Small intestine (tissue), 7 donors: ENCODE results near the gene FBN3. TPM values are rescaled to one million over a fixed set of nuclear protein-coding genes. Genes with fewer than 3 reads are reported as not detected.

Experiments
- DNase-seq, 2 donors: peaks; one replicate each; pipeline versions ENCODE4 v3.0.0 to v3.0.0-alpha.2; 2013
- FAIRE-seq: peaks from 2 replicates; lab custom pipeline; 2012; peaks lifted over from hg19 to GRCh38; lab: Jason Lieb, UNC
- H3K27ac ChIP-seq, 3 donors: one replicate each; pipeline ENCODE4 v1.5.1; 2013; ENCODE audit warnings: low read length in 2 of 3, mild to moderate bottlenecking in 2 of 3, control low read depth in 1 of 3, inconsistent platforms in 1 of 3, low read depth in 1 of 3, moderate library complexity in 1 of 3
- H3K27me3 ChIP-seq, 3 donors: one replicate each; pipeline ENCODE4 v1.6.1; 2013; ENCODE audit warnings: low read length in 3 of 3, inconsistent platforms in 1 of 3; ENCODE audit not compliant: control insufficient read depth in 3 of 3, insufficient read depth in 3 of 3
- H3K36me3 ChIP-seq, 3 donors: one replicate each; pipeline ENCODE4 v1.6.1; 2013; ENCODE audit warnings: low read length in 3 of 3, inconsistent platforms in 1 of 3, low read depth in 1 of 3, mild to moderate bottlenecking in 1 of 3, moderate library complexity in 1 of 3; ENCODE audit not compliant: control insufficient read depth in 3 of 3, insufficient read depth in 2 of 3
- H3K4me1 ChIP-seq, 3 donors: one replicate each; pipeline ENCODE4 v1.6.1; 2013; ENCODE audit warnings: low read length in 2 of 3, inconsistent platforms in 1 of 3, low read depth in 1 of 3, mild to moderate bottlenecking in 1 of 3, moderate library complexity in 1 of 3; ENCODE audit not compliant: control insufficient read depth in 3 of 3, insufficient read depth in 2 of 3
- H3K4me3 ChIP-seq, 3 donors: one replicate each; pipeline ENCODE4 v1.5.1; 2013; ENCODE audit warnings: low read length in 3 of 3, control low read depth in 1 of 3, inconsistent platforms in 1 of 3, low read depth in 1 of 3, mild to moderate bottlenecking in 1 of 3, moderate library complexity in 1 of 3
- H3K9me3 ChIP-seq, 2 donors: one replicate each; pipeline ENCODE4 v1.6.1; 2013; ENCODE audit warnings: low read depth in 1 of 2, low read length in 1 of 2; ENCODE audit not compliant: control insufficient read depth in 2 of 2, insufficient read depth in 1 of 2
- WGBS, 3 donors: extraction: QIAGEN DNeasy Blood & Tissue Kit; methylation state at CpG; one replicate each; pipeline ENCODE4 v1.1.7; 2013; 5-methylcytosine and 5-hydroxymethylcytosine counted together
- polyA plus RNA-seq, 4 donors: library from polyadenylated mRNA; stranded (reverse) in 3 of 4; unstranded in 1 of 4; fragments of 200-250 nt in 3 of 4; fragments of 120-200 nt in 1 of 4; gene quantifications; one replicate each; pipeline versions ENCODE4 v1.2.1 to v1.2.3, GENCODE V29; 2013
- donor health status: healthy with polysubstance abuse.
- donor health status: control.
- donor health status: control.
- donor health status: Bipolar disorder and iron deficiency.
- donor health status: healthy.

The FBN3 gene
- polyA plus RNA-seq, 4 donors, result 0.04 to 2.5 TPM; not detected in 2

DNA sequence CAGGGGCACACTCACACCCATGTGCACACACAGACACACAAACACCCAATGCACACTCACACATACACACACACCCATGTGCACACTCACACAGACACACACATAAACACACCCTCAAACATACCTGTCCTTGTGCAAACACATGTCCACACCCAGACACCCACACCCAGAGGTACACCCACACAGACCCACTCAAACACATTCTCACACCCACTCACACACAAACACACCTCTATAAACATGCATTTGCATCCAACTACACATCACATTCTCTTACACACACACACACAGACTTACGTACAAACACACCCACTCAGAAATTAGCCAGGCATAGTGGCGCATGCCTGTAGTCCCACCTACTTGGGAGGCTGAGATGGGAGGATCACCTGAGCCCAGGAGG is 31.4 kb downstream of the FBN3 start:
- Histone ChIP-seq H3K36me3 (no peaks in the 10 kb centered on the region), H3K9me3 (no peaks in the 10 kb centered on the region), H3K27ac (no peak overlapping the region), H3K27me3 (no peaks in the 10 kb centered on the region), H3K4me3 (no peak overlapping the region), H3K4me1 (no peaks in the 10 kb centered on the region)
- DNase-seq (no peak), FAIRE-seq (no peak)
- 86 to 93% (median 92%) methylated on average over 2 of the region's 2 CpGs for WGBS, 3 donors

DNA sequence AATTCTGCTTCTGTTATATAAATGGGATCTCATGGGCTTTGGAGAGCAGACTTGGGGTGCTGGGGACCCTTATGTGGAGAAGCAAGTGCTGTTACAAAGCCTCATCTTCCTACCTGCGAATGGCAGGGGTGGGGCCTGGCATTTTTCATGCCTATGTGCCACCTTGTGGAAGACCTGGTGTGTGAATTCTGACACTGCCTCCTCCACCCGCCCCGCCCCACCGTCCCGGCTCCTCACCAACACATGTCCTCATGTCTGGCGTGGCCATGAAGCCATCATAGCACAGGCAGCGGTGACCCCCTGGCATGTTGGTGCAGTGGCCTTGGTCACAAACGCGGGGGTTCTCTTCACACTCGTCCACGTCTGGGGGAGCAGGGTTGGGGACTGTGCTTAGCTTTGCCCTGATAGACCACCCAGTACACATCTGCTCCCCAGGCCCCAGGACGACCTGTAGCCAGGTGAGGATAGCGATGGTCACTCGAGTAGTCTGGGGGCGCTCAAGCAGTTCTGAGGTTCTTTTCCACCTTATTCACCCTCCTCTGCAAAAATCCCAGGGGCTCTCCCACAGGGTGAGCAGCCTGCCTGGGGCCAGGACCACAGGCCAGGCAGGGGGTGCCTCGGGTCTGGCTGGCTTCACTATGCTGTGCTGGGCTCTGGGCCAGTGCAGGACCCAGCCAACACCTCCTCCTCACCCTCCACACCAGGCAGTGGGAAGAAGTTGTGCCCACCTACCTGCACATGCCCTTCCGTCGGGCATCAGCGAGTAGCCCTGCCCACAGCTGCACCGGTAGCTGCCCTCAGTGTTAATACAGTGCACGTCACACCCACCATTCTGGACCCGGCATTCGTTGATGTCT is 32.7 kb downstream of the FBN3 start:
- 49 to 77% (median 66%) methylated on average over 23 of the region's 23 CpGs for WGBS, 3 donors
- FAIRE-seq, result no peak
- no peaks in the 10 kb centered on the region for H3K4me1 ChIP-seq
- no peaks in the 10 kb centered on the region for H3K36me3 ChIP-seq
- H3K4me3 ChIP-seq, result no peak overlapping the region
- no peaks in the 10 kb centered on the region for H3K27me3 ChIP-seq
- DNase-seq, result peak in 1 of 2 donors; percentile 27
- H3K9me3 ChIP-seq, result no peaks in the 10 kb centered on the region
- no peak overlapping the region for H3K27ac ChIP-seq

GRCh38 chr19:8115805-8116396 is 33.5 kb downstream of the FBN3 start:
- H3K36me3 ChIP-seq, result peaks cover 0 to under 1% (median 0%) of the 10 kb centered on the region in 3 donors
- no peak overlapping the region for H3K4me3 ChIP-seq
- no peaks in the 10 kb centered on the region for H3K9me3 ChIP-seq
- no peaks in the 10 kb centered on the region for H3K27me3 ChIP-seq
- 52 to 75% (median 71%) methylated on average over 6 of the region's 6 CpGs for WGBS, 3 donors
- H3K4me1 ChIP-seq, result no peaks in the 10 kb centered on the region
- FAIRE-seq (no peak), DNase-seq (no peak)
- no peak overlapping the region for H3K27ac ChIP-seq

DNA sequence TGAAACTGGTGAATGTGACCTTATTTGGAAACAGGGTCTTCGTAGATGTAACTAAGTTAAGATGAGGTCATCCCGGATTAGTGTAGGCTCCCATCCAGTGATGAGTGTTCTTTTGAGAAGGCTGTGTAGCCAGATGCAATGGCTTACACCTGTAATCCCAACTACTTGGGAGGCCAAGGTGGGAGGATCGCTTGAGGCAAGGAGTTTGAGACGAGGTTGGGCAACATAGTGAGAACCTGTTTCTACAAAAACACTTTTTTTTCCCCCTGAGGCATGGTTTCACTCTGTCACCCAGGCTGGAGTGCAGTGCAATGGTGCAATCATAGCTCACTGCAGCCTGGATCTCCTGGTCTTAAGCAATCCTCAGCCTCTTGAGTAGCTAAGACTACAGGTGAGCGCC is 36.4 kb downstream of the FBN3 start:
- no peak overlapping the region for H3K27ac ChIP-seq
- 62 to 75% (median 62%) methylated on average over 5 of the region's 5 CpGs for WGBS, 3 donors
- H3K9me3 ChIP-seq, result no peaks in the 10 kb centered on the region
- peaks cover 0 to 2% (median 0%) of the 10 kb centered on the region in 3 donors for H3K27me3 ChIP-seq
- H3K4me1 ChIP-seq, result no peaks in the 10 kb centered on the region
- FAIRE-seq, result no peak
- no peak overlapping the region for H3K4me3 ChIP-seq
- DNase-seq, result no peak
- peaks cover 0 to 11% (median 0%) of the 10 kb centered on the region in 3 donors for H3K36me3 ChIP-seq

GRCh38 chr19:8111376-8111775 is 38.0 kb downstream of the FBN3 start:
- no peak for FAIRE-seq
- no peaks in the 10 kb centered on the region for H3K4me1 ChIP-seq
- H3K36me3 ChIP-seq, result peaks cover 0 to 11% (median 0%) of the 10 kb centered on the region in 3 donors
- WGBS, 3 donors, result 79 to 93% (median 81%) methylated on average over 10 to 16 of the region's 16 CpGs
- DNase-seq, result no peak
- no peak overlapping the region for H3K4me3 ChIP-seq
- no peak overlapping the region for H3K27ac ChIP-seq
- H3K9me3 ChIP-seq, result no peaks in the 10 kb centered on the region
- peaks cover 0 to 4% (median 0%) of the 10 kb centered on the region in 3 donors for H3K27me3 ChIP-seq

GRCh38 chr19:8110931-8111330 is 38.5 kb downstream of the FBN3 start:
- Histone ChIP-seq H3K27me3 (peaks cover 0 to 4% (median 0%) of the 10 kb centered on the region in 3 donors), H3K4me1 (no peaks in the 10 kb centered on the region), H3K9me3 (no peaks in the 10 kb centered on the region), H3K4me3 (no peak overlapping the region), H3K27ac (no peak overlapping the region), H3K36me3 (peaks cover 0 to 11% (median 0%) of the 10 kb centered on the region in 3 donors)
- no peak for DNase-seq
- no peak for FAIRE-seq
- 90 to 94% (median 92%) methylated on average over 16 of the region's 16 CpGs for WGBS, 3 donors

GRCh38 chr19:8109890-8110662 is 39.3 kb downstream of the FBN3 start:
- FAIRE-seq (no peak), DNase-seq (no peak)
- Histone ChIP-seq H3K27ac (no peak overlapping the region), H3K4me3 (no peak overlapping the region), H3K27me3 (peaks cover 0 to 4% (median 0%) of the 10 kb centered on the region in 3 donors), H3K9me3 (no peaks in the 10 kb centered on the region), H3K4me1 (no peaks in the 10 kb centered on the region), H3K36me3 (peaks cover 0 to 11% (median 0%) of the 10 kb centered on the region in 3 donors)
- 78 to 95% (median 93%) methylated on average over 7 of the region's 7 CpGs for WGBS, 3 donors

- Histone ChIP-seq H3K36me3 (peaks cover 0 to 11% (median 0%) of the 10 kb centered on the region in 3 donors), H3K4me1 (no peaks in the 10 kb centered on the region), H3K27ac (no peak overlapping the region), H3K27me3 (peaks cover 0 to 4% (median 0%) of the 10 kb centered on the region in 3 donors), H3K9me3 (no peaks in the 10 kb centered on the region), H3K4me3 (no peak overlapping the region)
- WGBS, 3 donors, result 70 to 76% (median 71%) methylated on average over 12 of the region's 12 CpGs
- DNase-seq (no peak), FAIRE-seq (no peak)
These were observed 39.9 kb downstream of the FBN3 start for GRCh38 chr19:8109455-8109854.
